Tibial nerve (tissue), 4 donors: ENCODE data around the gene MKLN1.

ENCODE experiments used
- CTCF ChIP-seq, 5 experiments: fragments of 200-600 bp in 3 of 5; fragments of 450-650 bp in 2 of 5; sonication (generic) in 3 of 5; IDR thresholded peaks; one replicate each; pipeline ENCODE4 v1.5.1; 2016 to 2019; ENCODE audit warnings: antibody characterized with exemption in 5 of 5, mild to moderate bottlenecking in 3 of 5, moderate library complexity in 2 of 5
- EP300 ChIP-seq, 2 donors: sonication (generic); formaldehyde crosslinking; IDR thresholded peaks; one replicate each; pipeline ENCODE4 v1.6.1; 2017; ENCODE audit warnings: antibody characterized with exemption in 2 of 2, mild to moderate bottlenecking in 1 of 2

GRCh38 chr7:131459256-131459655 lies 131.6 kb downstream of the MKLN1 start:
- TF ChIP-seq EP300 (IDR thresholded peaks at IDR 0.05) (no peak), CTCF (IDR thresholded peaks at IDR 0.05) (no peak)
